RWPE2 (cell line): Measurements from ENCODE around the gene ABL1.

Experiments used
- ATAC-seq: fragments of 200-7000 bp; cut with Tn5 transposase; 3 replicates; pipeline ENCODE4 v1.9.1; 2021; ENCODE audit warnings: low read depth
- DNase-seq: peaks from one replicate; pipeline ENCODE4 v3.0.0-alpha.2; 2020; ENCODE audit warnings: low spot score
- H3K27ac ChIP-seq: fragments of 450-650 bp; 2 replicates; pipeline ENCODE4 v1.5.1; 2017; ENCODE audit warnings: mild to moderate bottlenecking; ENCODE audit not compliant: poor library complexity, severe bottlenecking
- H3K27me3 ChIP-seq: fragments of 250-450 bp; sonication (Bioruptor Pico); 2 replicates; pipeline ENCODE4 v1.5.1; 2021; ENCODE audit warnings: mild to moderate bottlenecking, moderate library complexity; ENCODE audit not compliant: insufficient read depth, poor library complexity, severe bottlenecking
- H3K36me3 ChIP-seq: fragments of 250-450 bp; sonication (Bioruptor Pico); 2 replicates; pipeline ENCODE4 v1.5.1; 2020; ENCODE audit warnings: low read depth, mild to moderate bottlenecking, moderate library complexity
- H3K4me1 ChIP-seq: fragments of 250-450 bp; sonication (Bioruptor Pico); 2 replicates; pipeline ENCODE4 v1.5.1; 2021; ENCODE audit warnings: mild to moderate bottlenecking, moderate library complexity; ENCODE audit not compliant: insufficient read depth, poor library complexity, severe bottlenecking
- H3K4me3 ChIP-seq: fragments of 250-450 bp; sonication (Bioruptor Pico); 2 replicates; pipeline ENCODE4 v1.5.1; 2021; ENCODE audit warnings: mild to moderate bottlenecking, moderate library complexity; ENCODE audit not compliant: severe bottlenecking
- H3K9me3 ChIP-seq: fragments of 250-450 bp; sonication (Bioruptor Pico); 2 replicates; pipeline ENCODE4 v1.5.1; 2021; ENCODE audit warnings: mild to moderate bottlenecking, moderate library complexity; ENCODE audit not compliant: severe bottlenecking
- CTCF ChIP-seq: fragments of 450-650 bp; IDR thresholded peaks from one replicate; pipeline ENCODE4 v1.5.1; 2017; ENCODE audit warnings: mild to moderate bottlenecking, moderate library complexity; ENCODE audit not compliant: poor library complexity, severe bottlenecking

ABL1 gene

DNA sequence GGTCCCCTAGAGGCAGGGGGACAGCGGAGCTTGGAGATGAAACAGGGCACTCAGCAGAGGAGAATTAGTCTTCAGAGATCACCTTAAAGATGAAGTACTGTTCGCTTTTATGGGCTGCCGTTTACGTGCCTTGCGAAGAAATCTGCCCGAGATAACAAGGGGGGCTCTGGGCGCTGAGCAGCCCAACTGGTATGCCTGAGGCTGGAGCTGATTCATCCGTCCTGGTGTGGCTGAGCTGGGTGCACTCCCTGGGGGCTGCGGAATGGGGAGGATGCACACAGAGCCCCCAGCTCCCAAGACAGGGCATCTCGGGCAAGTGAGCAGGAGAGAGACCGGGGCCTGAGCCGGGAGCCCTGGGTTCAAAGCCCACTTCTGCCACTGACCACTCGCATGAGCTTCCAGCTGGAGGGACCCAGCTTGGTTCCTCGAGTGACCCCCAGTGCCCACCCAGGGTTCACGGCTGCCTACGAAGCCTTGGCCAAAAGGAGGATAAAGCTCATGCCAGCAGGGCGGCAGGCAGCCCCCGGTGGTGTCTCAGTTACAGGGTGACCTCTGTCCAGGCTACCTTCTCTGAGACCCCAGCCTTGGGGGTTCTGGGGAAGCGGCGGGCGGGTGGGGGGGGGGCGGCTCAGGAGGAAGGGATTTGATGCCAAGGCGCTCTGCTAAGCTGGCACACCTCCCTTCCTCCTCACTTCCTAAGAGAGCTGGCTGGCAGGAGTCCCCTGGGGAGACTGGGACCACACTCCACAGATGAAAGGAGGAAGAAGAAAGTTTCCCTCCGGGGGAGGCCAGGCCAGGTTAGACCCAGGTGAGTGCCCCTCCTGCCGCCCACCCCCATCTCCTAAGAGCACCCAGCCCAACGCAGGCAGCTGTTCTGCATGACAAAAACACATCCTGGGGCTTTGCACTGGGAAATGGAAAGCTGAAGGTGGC lies 98.3 kb downstream of the ABL1 start:
- Histone ChIP-seq H3K9me3 (peaks cover 2% of the 10 kb centered on the region), H3K4me1 (peaks cover 44% of the 10 kb centered on the region), H3K27ac (peak overlapping the region; percentile 70), H3K27me3 (no peaks in the 10 kb centered on the region), H3K36me3 (no peaks in the 10 kb centered on the region), H3K4me3 (no peak overlapping the region)
- TF ChIP-seq CTCF = no peak
- ATAC-seq = peak; percentile 65
- no peak for DNase-seq

DNA sequence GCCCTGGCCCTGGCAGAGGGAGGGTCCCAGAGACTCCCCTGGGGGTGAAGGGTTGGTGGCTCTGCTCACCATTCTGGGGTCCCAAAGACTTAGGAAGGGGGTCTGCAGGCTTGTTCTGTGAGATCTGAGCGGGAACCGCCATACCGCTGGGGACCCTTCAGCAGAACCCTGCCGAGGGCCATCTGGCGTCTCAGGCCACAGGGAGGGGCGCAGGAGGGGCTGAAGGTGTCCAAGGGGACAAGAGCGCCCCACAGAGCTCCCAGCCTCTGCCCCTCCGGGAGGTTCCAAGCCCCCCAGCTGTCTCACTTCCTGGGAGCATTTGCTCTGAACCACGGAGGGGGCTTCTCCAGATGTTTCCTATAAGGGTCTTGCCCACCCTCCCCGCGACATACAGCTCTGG lies 99.2 kb downstream of the ABL1 start:
- DNase-seq = no peak
- H3K9me3 ChIP-seq = peaks cover 2% of the 10 kb centered on the region
- ATAC-seq = no peak
- H3K27ac ChIP-seq = peak overlapping the region; percentile 70
- no peaks in the 10 kb centered on the region for H3K27me3 ChIP-seq
- TF ChIP-seq CTCF = no peak
- H3K4me3 ChIP-seq = no peak overlapping the region
- H3K4me1 ChIP-seq = peaks cover 35% of the 10 kb centered on the region
- no peaks in the 10 kb centered on the region for H3K36me3 ChIP-seq

- H3K9me3 ChIP-seq = peaks cover 2% of the 10 kb centered on the region
- H3K36me3 ChIP-seq = no peaks in the 10 kb centered on the region
- ATAC-seq (no peak), DNase-seq (no peak)
- peak overlapping the region; percentile 68 for H3K27ac ChIP-seq
- H3K27me3 ChIP-seq = no peaks in the 10 kb centered on the region
- no peak for TF ChIP-seq CTCF
- H3K4me3 ChIP-seq = no peak overlapping the region
- H3K4me1 ChIP-seq = peaks cover 35% of the 10 kb centered on the region
These were observed 99.9 kb downstream of the ABL1 start for GRCh38 chr9:130934702-130935647.

GRCh38 chr9:130935648-130936271 lies 100.7 kb downstream of the ABL1 start:
- Histone ChIP-seq H3K27ac (peak overlapping the region; percentile 68), H3K27me3 (no peaks in the 10 kb centered on the region), H3K36me3 (no peaks in the 10 kb centered on the region), H3K9me3 (peaks cover 2% of the 10 kb centered on the region), H3K4me1 (peaks cover 35% of the 10 kb centered on the region), H3K4me3 (no peak overlapping the region)
- no peak for ATAC-seq
- TF ChIP-seq CTCF = no peak
- no peak for DNase-seq
